Aorta (tissue), 5 donors: ENCODE data around the gene ATP6V0B. TPM values are rescaled to one million over a fixed set of nuclear protein-coding genes. Genes with fewer than 3 reads are reported as not detected.

Source experiments
- ATAC-seq: fragments of 200-7000 bp; cut with Tn5 transposase; one replicate; pipeline ENCODE4 v1.9.1; 2022; ENCODE audit warnings: moderate library complexity; ENCODE audit not compliant: low FRiP score
- DNase-seq, 2 donors: peaks; one replicate each; pipeline ENCODE4 v3.0.0-alpha.2; 2020
- H3K27ac ChIP-seq, 2 donors: one replicate each; pipeline ENCODE4 v1.5.1; 2013; ENCODE audit warnings: low read length in 2 of 2, mild to moderate bottlenecking in 2 of 2, moderate library complexity in 2 of 2, control low read depth in 1 of 2, inconsistent platforms in 1 of 2, low read depth in 1 of 2
- H3K27me3 ChIP-seq, 2 donors: one replicate each; pipeline ENCODE4 v1.6.1; 2013; ENCODE audit warnings: control low read depth in 1 of 2, low read length in 1 of 2, mild to moderate bottlenecking in 1 of 2, moderate library complexity in 1 of 2; ENCODE audit not compliant: insufficient read depth in 2 of 2, control insufficient read depth in 1 of 2
- H3K36me3 ChIP-seq, 2 donors: one replicate each; pipeline ENCODE4 v1.6.1; 2013; ENCODE audit warnings: control low read depth in 1 of 2, low read length in 1 of 2, mild to moderate bottlenecking in 1 of 2; ENCODE audit not compliant: insufficient read depth in 2 of 2, control insufficient read depth in 1 of 2
- H3K4me1 ChIP-seq, 2 donors: one replicate each; pipeline ENCODE4 v1.6.1; 2013; ENCODE audit warnings: low read length in 2 of 2, control low read depth in 1 of 2, mild to moderate bottlenecking in 1 of 2, moderate library complexity in 1 of 2; ENCODE audit not compliant: insufficient read depth in 2 of 2, control insufficient read depth in 1 of 2
- H3K4me3 ChIP-seq, 2 donors: one replicate each; pipeline ENCODE4 v1.5.1; 2013; ENCODE audit warnings: low read length in 2 of 2, control low read depth in 1 of 2, mild to moderate bottlenecking in 1 of 2
- H3K9me3 ChIP-seq: one replicate; pipeline ENCODE4 v1.6.1; 2013; ENCODE audit warnings: mild to moderate bottlenecking, low read length; ENCODE audit not compliant: control insufficient read depth
- WGBS, 2 donors: extraction: QIAGEN DNeasy Blood & Tissue Kit; methylation state at CpG; one replicate each; pipeline ENCODE4 v1.1.7; 2013; 5-methylcytosine and 5-hydroxymethylcytosine counted together
- intact Hi-C, 2 donors: fragments of 100-400 bp; cut with DNase I; formaldehyde crosslinking; loops; one replicate each; pipeline versions ENCODE4 v1.14.2 to v1.15.0; 2022
- polyA plus RNA-seq, 2 donors: library from polyadenylated mRNA; stranded (reverse); fragments of 200-250 nt; gene quantifications; one replicate each; pipeline ENCODE4 v1.2.3, GENCODE V29; 2013
- total RNA-seq, 2 donors: library from RNA; stranded (reverse); fragmentation: NEBNext Ultra II Directional; extraction: Animal tissue kit (Norgen Biotek cat#: 25700); gene quantifications; one replicate each; pipeline ENCODE4 v1.2.1, GENCODE V29; 2021
- donor health status: healthy with polysubstance abuse.
- donor health status: Bipolar disorder and iron deficiency.
- donor health status: DM: no; HTN: no; CAD: no.
- donor health status: DM: no; HTN: no; CAD: no.
- donor health status: DM: yes; HTN: yes; CAD: no.

Gene ATP6V0B
- total and polyA plus RNA-seq, 4 donors = 77.9 to 119 (median 94.2) TPM

DNA sequence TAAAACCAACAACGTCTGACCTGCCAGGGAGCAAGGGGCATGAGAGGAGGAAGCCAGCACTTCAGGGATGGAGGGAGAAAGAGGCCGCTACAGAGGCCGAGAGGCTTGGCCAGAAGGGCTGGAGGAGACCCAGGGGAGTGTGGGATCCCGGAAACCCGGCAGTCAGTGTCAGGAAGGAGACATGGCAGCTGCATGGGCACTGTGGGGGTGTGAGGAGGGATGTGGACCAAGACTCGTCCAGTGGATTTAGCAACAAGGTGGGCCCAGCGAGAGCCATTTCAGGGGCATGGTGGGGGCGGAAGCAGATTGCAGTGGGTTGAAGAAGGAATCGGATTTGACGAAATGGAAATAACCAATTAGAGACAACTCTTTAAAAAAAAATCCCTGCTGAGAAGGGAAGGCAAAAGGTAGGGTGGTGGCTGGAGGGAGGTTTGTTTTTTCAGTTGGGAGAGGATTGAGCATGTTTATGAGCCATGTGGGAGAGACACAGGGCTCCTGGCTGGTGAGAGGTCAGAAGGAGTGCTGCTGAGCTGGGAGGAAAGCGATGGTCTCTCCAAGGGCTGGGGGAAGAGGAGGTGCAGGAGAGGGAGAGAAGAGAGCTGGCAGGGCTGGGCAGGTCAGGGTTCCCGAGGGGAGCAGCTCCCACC lies 8.6 kb downstream of the ATP6V0B start:
- Histone ChIP-seq H3K9me3 (no peaks in the 10 kb centered on the region), H3K4me1 (no peaks in the 10 kb centered on the region), H3K4me3 (no peak overlapping the region), H3K27ac (no peak overlapping the region), H3K27me3 (no peaks in the 10 kb centered on the region), H3K36me3 (no peaks in the 10 kb centered on the region)
- DNase-seq (peak in 1 of 2 donors; percentile 18), ATAC-seq (no peak)
- intact Hi-C loops = no loop called here
- WGBS, 2 donors = 71 to 77% methylated on average over 12 of the region's 12 CpGs

DNA sequence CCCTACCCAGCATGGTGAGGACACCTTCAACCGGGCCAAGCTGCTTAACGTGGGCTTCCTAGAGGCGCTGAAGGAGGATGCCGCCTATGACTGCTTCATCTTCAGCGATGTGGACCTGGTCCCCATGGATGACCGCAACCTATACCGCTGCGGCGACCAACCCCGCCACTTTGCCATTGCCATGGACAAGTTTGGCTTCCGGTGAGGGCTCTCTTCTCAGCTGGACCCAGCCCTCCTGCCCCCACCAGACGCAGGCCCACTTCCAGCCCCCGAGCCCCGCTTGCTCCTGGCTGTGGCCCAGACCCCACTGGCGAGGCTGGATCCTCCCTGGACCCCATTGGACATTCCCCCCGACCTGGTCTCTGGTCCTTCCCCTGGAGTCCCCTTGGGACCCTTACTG lies 10.1 kb downstream of the ATP6V0B start:
- Histone ChIP-seq H3K36me3 (no peaks in the 10 kb centered on the region), H3K4me1 (no peaks in the 10 kb centered on the region), H3K27me3 (no peaks in the 10 kb centered on the region), H3K9me3 (no peaks in the 10 kb centered on the region), H3K27ac (no peak overlapping the region), H3K4me3 (no peak overlapping the region)
- DNase-seq = no peak
- ATAC-seq = no peak
- intact Hi-C loops = no loop called here
- WGBS, 2 donors = 93 to 97% methylated on average over 14 to 16 of the region's 16 CpGs

DNA sequence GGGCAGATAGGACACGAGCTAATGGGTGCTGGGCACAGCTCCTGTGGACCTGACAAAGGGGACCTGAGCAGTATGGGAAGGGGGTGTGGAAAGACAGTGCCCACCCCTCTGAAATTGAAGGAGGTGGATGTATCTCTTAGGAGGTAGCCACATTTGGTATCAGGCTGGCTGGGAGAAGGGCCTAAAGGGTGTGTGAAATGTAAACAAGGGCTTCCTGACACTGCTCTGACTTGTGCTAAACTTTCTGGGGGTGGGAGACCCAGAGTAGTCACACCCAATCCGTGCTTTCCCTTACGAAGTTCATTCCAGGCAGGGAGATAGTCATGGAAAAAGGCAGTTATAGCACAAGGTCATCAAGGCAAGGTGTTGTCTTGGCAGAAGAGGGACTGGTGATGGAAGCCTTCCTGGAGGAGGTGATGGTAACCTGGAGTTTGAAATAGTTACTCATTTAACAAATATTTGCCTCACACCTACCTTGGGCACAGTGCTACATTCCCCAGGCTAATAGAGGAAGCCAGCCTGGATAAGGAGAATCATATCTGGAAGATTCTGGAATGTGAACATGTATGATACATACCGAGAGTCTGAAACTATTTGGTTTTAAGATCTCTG lies 11.3 kb downstream of the ATP6V0B start:
- ATAC-seq (no peak), DNase-seq (no peak)
- Histone ChIP-seq H3K4me1 (no peaks in the 10 kb centered on the region), H3K27me3 (no peaks in the 10 kb centered on the region), H3K36me3 (no peaks in the 10 kb centered on the region), H3K27ac (no peak overlapping the region), H3K4me3 (no peak overlapping the region), H3K9me3 (no peaks in the 10 kb centered on the region)
- WGBS, 2 donors = 77 to 81% methylated on average over 4 of the region's 4 CpGs
- intact Hi-C loops = no loop called here

DNA sequence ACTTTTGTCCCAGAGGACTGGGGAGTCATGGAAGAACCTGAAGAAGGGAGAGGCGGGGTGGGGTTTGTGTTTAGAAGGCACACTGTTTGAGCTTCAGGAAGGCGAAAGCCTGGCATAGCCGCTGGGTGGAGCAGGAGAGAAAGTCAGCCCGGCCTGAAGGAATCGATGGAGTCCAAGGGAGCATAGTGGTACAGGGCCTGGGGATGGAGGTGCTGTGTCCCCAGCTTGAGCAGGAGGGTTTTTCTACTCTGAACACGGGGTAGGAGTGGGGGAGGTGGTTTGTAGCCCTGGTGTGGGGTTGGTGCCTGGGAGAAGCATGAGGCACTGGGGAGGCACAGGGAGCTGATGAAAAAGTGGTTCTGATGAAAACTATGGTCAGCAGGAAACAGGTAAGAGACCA lies 12.0 kb downstream of the ATP6V0B start:
- WGBS, 2 donors = 70 to 75% methylated on average over 6 of the region's 6 CpGs
- Histone ChIP-seq H3K4me3 (no peak overlapping the region), H3K4me1 (no peaks in the 10 kb centered on the region), H3K27ac (no peak overlapping the region), H3K9me3 (no peaks in the 10 kb centered on the region), H3K27me3 (no peaks in the 10 kb centered on the region), H3K36me3 (no peaks in the 10 kb centered on the region)
- DNase-seq (no peak), ATAC-seq (no peak)
- intact Hi-C loops = no loop called here

DNA sequence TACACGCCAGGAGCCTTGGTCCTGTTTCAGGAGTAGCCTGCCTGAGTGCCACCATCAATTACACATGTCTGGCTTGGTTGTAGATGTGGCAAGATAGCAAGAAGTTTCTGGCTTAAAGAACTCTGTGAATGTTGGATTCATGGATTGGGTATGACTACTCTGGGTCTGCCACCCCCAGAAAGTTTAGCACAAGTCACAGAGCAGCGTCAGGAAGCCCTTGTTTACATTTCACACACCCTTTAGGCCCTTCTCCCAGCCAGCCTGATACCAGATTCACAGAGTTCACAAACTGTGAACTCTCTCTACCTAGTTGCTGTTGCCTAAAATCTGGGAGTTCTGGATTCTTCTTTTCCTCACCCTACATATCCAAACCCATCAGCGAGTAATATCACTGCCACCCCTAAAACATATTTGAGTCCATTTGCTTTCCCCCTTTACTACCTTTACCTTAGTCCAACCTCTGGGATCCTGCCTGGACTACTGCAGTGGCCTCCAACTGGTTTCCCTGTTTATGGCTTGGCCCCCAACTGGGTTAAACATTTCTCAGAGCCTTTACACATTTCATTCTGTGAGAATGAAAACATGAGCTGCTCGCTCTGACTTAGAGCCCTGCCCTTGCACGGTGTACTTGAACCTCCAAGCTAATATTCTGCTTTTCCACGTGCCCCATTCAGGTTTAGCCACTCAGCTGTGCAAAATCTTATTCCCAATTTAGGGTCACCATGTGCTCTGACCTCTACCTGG lies 12.6 kb downstream of the ATP6V0B start:
- H3K9me3 ChIP-seq = no peaks in the 10 kb centered on the region
- DNase-seq (no peak), ATAC-seq (no peak)
- no peak overlapping the region for H3K27ac ChIP-seq
- H3K36me3 ChIP-seq = no peaks in the 10 kb centered on the region
- H3K4me1 ChIP-seq = no peaks in the 10 kb centered on the region
- no peaks in the 10 kb centered on the region for H3K27me3 ChIP-seq
- intact Hi-C loops = no loop called here
- no peak overlapping the region for H3K4me3 ChIP-seq
- WGBS, 2 donors = 68 to 73% methylated on average over 6 of the region's 6 CpGs

DNA sequence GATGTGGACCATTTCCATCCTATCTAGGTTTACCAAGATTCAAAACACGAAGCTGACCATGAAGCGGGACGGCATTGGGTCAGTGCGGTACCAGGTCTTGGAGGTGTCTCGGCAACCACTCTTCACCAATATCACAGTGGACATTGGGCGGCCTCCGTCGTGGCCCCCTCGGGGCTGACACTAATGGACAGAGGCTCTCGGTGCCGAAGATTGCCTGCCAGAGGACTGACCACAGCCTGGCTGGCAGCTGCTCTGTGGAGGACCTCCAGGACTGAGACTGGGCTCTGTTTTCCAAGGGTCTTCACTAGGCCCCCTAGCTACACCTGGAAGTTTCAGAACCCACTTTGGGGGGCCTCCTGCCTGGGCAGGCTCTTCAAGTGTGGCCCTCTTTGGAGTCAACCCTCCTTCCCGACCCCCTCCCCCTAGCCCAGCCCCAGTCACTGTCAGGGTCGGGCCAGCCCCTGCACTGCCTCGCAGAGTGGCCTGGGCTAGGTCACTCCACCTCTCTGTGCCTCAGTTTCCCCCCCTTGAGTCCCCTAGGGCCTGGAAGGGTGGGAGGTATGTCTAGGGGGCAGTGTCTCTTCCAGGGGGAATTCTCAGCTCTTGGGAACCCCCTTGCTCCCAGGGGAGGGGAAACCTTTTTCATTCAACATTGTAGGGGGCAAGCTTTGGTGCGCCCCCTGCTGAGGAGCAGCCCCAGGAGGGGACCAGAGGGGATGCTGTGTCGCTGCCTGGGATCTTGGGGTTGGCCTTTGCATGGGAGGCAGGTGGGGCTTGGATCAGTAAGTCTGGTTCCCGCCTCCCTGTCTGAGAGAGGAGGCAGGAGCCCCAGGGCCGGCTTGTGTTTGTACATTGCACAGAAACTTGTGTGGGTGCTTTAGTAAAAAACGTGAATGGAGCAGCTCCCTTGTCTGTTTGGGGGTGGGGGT lies 15.8 kb downstream of the ATP6V0B start:
- WGBS, 2 donors = 67 to 69% methylated on average over 19 of the region's 19 CpGs
- Histone ChIP-seq H3K36me3 (no peaks in the 10 kb centered on the region), H3K9me3 (no peaks in the 10 kb centered on the region), H3K4me3 (no peak overlapping the region), H3K27ac (peak overlapping the region in 1 of 2 donors; percentile 34), H3K27me3 (no peaks in the 10 kb centered on the region), H3K4me1 (no peaks in the 10 kb centered on the region)
- intact Hi-C loops = loop anchor here in 1 of 2 donors (5.0 to 10.0 kb wide), 2 partner anchors 42 to 224 kb away; partner anchors contain the start of genes DMAP1 and SLC6A9
- ATAC-seq (no peak), DNase-seq (peak in 1 of 2 donors; percentile 68)

DNA sequence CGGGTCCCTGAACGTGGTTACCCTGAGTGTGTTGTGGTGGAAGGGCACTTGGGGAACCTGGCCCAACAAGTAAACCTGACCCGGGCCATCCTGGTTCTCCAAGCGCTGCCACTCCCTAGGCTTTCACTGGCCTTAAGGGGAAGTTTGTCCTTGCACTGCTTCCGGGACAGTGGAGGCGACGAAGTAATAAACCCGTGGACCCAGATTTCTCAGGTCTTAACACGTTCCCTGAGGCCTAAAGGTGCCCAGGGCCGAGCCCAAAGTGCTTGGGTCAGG lies 16.4 kb downstream of the ATP6V0B start:
- WGBS, 2 donors = 0 to 1% methylated on average over 10 of the region's 10 CpGs
- no peak overlapping the region for H3K4me3 ChIP-seq
- ATAC-seq (peak; percentile 23), DNase-seq (no peak)
- H3K27me3 ChIP-seq = no peaks in the 10 kb centered on the region
- H3K27ac ChIP-seq = peak overlapping the region in 1 of 2 donors; percentile 34
- H3K36me3 ChIP-seq = no peaks in the 10 kb centered on the region
- no peaks in the 10 kb centered on the region for H3K4me1 ChIP-seq
- H3K9me3 ChIP-seq = no peaks in the 10 kb centered on the region
- intact Hi-C loops = loop anchor here in 1 of 2 donors (5.0 to 10.0 kb wide), 2 partner anchors 41 to 224 kb away; partner anchors contain the start of genes DMAP1 and SLC6A9

DNA sequence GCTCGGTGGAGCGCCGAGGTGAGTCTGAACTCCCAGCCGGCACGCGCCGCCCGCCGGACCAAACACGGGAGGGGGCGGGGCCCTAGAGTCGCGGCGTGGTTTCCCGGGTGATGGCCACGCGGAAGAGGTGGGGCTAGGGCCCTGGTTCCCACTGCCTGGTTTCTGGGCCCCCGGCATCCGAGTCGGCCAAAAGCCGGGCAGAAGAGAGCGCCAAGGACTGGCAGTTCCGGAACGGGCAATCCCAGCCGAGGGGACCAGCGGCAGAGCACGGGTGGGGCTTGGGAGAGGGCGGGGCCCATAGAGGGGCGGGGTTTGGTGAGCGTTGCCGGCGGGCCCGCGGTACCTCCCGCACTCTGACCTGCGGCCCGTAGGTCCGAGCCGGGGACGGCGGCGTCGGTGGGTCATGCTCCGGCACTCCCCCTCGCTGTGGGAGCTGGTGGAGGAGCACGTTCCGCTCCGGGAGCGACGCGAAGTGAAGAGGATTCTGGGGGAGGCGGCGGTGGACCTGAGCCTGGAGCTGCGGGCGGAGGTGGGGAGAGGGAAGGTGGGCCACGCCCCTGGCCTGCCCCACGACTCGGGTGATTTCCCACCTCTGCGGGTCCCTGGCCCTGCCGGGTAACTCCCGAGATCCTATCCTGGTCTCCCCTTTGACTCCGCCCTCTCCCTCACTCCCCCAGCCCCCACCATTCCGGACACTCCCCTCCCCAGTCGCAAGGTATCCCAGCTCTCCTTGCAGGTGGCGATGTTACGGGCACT lies 16.9 kb downstream of the ATP6V0B start, which contains the start of gene CCDC24:
CCDC24 (plus strand) TSS at position 124 of the 756 bp plus-strand sequence; CDS start at position 404, 280 bp downstream.
- ATAC-seq (peak; percentile 92), DNase-seq (peak; percentile 93 to 97)
- Histone ChIP-seq H3K4me3 (peak within 1 kb of the TSS; percentile 36 to 55), H3K27me3 (no peaks in the 10 kb centered on the region), H3K27ac (peak within 1 kb of the TSS in 1 of 2 donors; percentile 34), H3K4me1 (no peaks in the 10 kb centered on the region), H3K9me3 (no peaks in the 10 kb centered on the region), H3K36me3 (no peaks in the 10 kb centered on the region)
- intact Hi-C loops = loop anchor here in 1 of 2 donors (5.0 to 10.0 kb wide), 2 partner anchors 41 to 223 kb away; partner anchors contain the start of genes DMAP1 and SLC6A9
- WGBS, 2 donors = 0 to 1% methylated on average over 60 to 66 of the region's 66 CpGs
